GM23338 (cell line): ENCODE measurements around the gene AIG1. TPM values are rescaled to one million over a fixed set of nuclear protein-coding genes. Genes with fewer than 3 reads are reported as not detected.

ENCODE experiments used
- ATAC-seq: fragments of 200-7000 bp; cut with Tn5 transposase; 3 replicates; pipeline ENCODE4 v1.9.1; 2020
- DNase-seq: peaks from one replicate; pipeline ENCODE4 v3.0.0-alpha.2; 2015; ENCODE audit warnings: low spot score
- H2AFZ ChIP-seq: fragments of 200-600 bp; sonication (generic); 2 replicates; pipeline ENCODE4 v1.8.0; 2016; ENCODE audit warnings: antibody characterized with exemption, mild to moderate bottlenecking, moderate library complexity
- H3F3A ChIP-seq: fragments of 200-600 bp; sonication (generic); replicated peaks from 2 replicates; pipeline ENCODE4 v1.8.0; 2017; ENCODE audit warnings: antibody characterized with exemption, mixed run types, low read depth
- H3K27ac ChIP-seq: fragments of 200-600 bp; sonication (generic); 2 replicates; pipeline ENCODE4 v1.6.1; 2016; ENCODE audit warnings: low read depth
- H3K27me3 ChIP-seq: fragments of 200-600 bp; sonication (generic); 2 replicates; pipeline ENCODE4 v1.8.0; 2016; ENCODE audit warnings: mild to moderate bottlenecking, mixed run types, moderate library complexity; ENCODE audit not compliant: insufficient read depth
- H3K36me3 ChIP-seq: fragments of 200-600 bp; sonication (generic); 2 replicates; pipeline ENCODE4 v1.8.0; 2016; ENCODE audit warnings: mild to moderate bottlenecking; ENCODE audit not compliant: insufficient read depth
- H3K4me1 ChIP-seq: fragments of 200-600 bp; sonication (generic); 2 replicates; pipeline ENCODE4 v1.8.0; 2016; ENCODE audit warnings: mild to moderate bottlenecking, moderate library complexity; ENCODE audit not compliant: insufficient read depth
- H3K4me2 ChIP-seq: fragments of 200-600 bp; sonication (generic); 2 replicates; pipeline ENCODE4 v1.7.1; 2017; ENCODE audit warnings: mixed run types
- H3K4me3 ChIP-seq: fragments of 200-600 bp; sonication (generic); 2 replicates; pipeline ENCODE4 v1.6.1; 2016; ENCODE audit warnings: mixed run types
- H3K79me2 ChIP-seq: fragments of 200-600 bp; sonication (generic); replicated peaks from 2 replicates; pipeline ENCODE4 v1.8.0; 2017; ENCODE audit warnings: mild to moderate bottlenecking; ENCODE audit not compliant: insufficient read depth
- H3K9me2 ChIP-seq: fragments of 200-600 bp; sonication (generic); 2 replicates; pipeline ENCODE4 v1.8.0; 2017; ENCODE audit not compliant: insufficient read depth
- H4K20me1 ChIP-seq: fragments of 200-600 bp; sonication (generic); replicated peaks from 2 replicates; pipeline ENCODE4 v1.8.0; 2017; ENCODE audit warnings: mild to moderate bottlenecking; ENCODE audit not compliant: insufficient read depth
- H3K27ac Mint-ChIP-seq: 2 replicates; pipeline ENCODE4 v1.8.0; 2020; ENCODE audit warnings: inconsistent platforms, mild to moderate bottlenecking, moderate library complexity, mixed read lengths
- H3K27me3 Mint-ChIP-seq: 3 replicates; pipeline ENCODE4 v1.8.0; 2022; ENCODE audit warnings: low read depth, mild to moderate bottlenecking, moderate library complexity, mixed read lengths, inconsistent platforms; ENCODE audit not compliant: insufficient read depth, poor library complexity
- H3K36me3 Mint-ChIP-seq: 3 replicates; pipeline ENCODE4 v1.8.0; 2021; ENCODE audit warnings: low read depth, mild to moderate bottlenecking, inconsistent platforms, moderate library complexity, mixed read lengths
- H3K4me1 Mint-ChIP-seq: 3 replicates; pipeline ENCODE4 v1.8.0; 2020; ENCODE audit warnings: mild to moderate bottlenecking, inconsistent platforms, mixed read lengths
- H3K4me3 Mint-ChIP-seq: 3 replicates; pipeline ENCODE4 v1.8.0; 2021; ENCODE audit warnings: moderate library complexity, mild to moderate bottlenecking, inconsistent platforms, mixed read lengths
- H3K9me3 Mint-ChIP-seq: 3 replicates; pipeline ENCODE4 v1.8.0; 2020; ENCODE audit warnings: moderate library complexity, mild to moderate bottlenecking, inconsistent platforms, mixed read lengths
- CREB1 ChIP-seq: fragments of 250-450 bp; sonication (Bioruptor Pico); IDR thresholded peaks from 2 replicates; pipeline ENCODE4 v1.5.0; 2020; ENCODE audit warnings: low read depth, mild to moderate bottlenecking, moderate library complexity
- EZH2 ChIP-seq: fragments of 200-600 bp; sonication (generic); IDR thresholded peaks from one replicate; pipeline ENCODE4 v1.8.0; 2017; ENCODE audit warnings: antibody characterized with exemption, mild to moderate bottlenecking, low read depth; ENCODE audit not compliant: unreplicated experiment
- EZH2phosphoT487 ChIP-seq: fragments of 200-600 bp; sonication (generic); IDR thresholded peaks from one replicate; pipeline ENCODE4 v1.8.1; 2018; ENCODE audit warnings: antibody characterized with exemption; ENCODE audit not compliant: unreplicated experiment
- JUNB ChIP-seq: IDR thresholded peaks from one replicate; pipeline ENCODE4 v1.6.1; 2016; ENCODE audit warnings: antibody characterized with exemption; ENCODE audit not compliant: unreplicated experiment
- NANOG ChIP-seq: IDR thresholded peaks from 2 replicates; pipeline ENCODE4 v1.6.1; 2016; ENCODE audit warnings: antibody characterized with exemption, borderline replicate concordance
- POLR2AphosphoS5 ChIP-seq: IDR thresholded peaks from 2 replicates; pipeline ENCODE4 v1.6.1; 2016; ENCODE audit warnings: antibody characterized with exemption, low read depth
- STAT1 ChIP-seq: IDR thresholded peaks from one replicate; pipeline ENCODE4 v1.6.1; 2016; ENCODE audit warnings: antibody characterized with exemption; ENCODE audit not compliant: unreplicated experiment
- ZNF114 ChIP-seq: fragments of 250-450 bp; sonication (Bioruptor Pico); IDR thresholded peaks from 2 replicates; pipeline ENCODE4 v1.5.0; 2020; ENCODE audit warnings: mild to moderate bottlenecking, moderate library complexity
- ZNF331 ChIP-seq: fragments of 250-450 bp; sonication (Bioruptor Pico); IDR thresholded peaks from 2 replicates; pipeline ENCODE4 v1.5.0; 2020; ENCODE audit warnings: low read depth, mild to moderate bottlenecking, moderate library complexity
- polyA plus RNA-seq: library from polyadenylated mRNA; unstranded; fragments of >200 nt; fragmentation: Nextera tagmentation; extraction: Ambion mirVana; gene quantifications from 2 replicates; pipeline ENCODE4 v1.2.1, GENCODE V29; 2016
- total RNA-seq: library from RNA; depleted of rRNA; stranded (reverse); fragments of >200 nt; shearing (Covaris generic); gene quantifications from 2 replicates; pipeline ENCODE4 v1.2.3, GENCODE V29; 2014
- TF ChIP-seq, protein P1 (sequence below): IDR thresholded peaks from 2 replicates; pipeline ENCODE4 v1.6.1; 2016; ENCODE audit warnings: antibody characterized with exemption
- TF ChIP-seq, protein P2 (sequence below): IDR thresholded peaks from one replicate; pipeline ENCODE4 v1.6.1; 2018; ENCODE audit warnings: antibody characterized with exemption; ENCODE audit not compliant: unreplicated experiment
- TF ChIP-seq, protein P3 (sequence below): fragments of 250-450 bp; sonication (Bioruptor Pico); IDR thresholded peaks from 2 replicates; pipeline ENCODE4 v1.5.0; 2020; ENCODE audit warnings: mild to moderate bottlenecking, moderate library complexity
- TF ChIP-seq, protein P4 (sequence below), 2 experiments: fragments of 200-600 bp in 1 of 2; sonication (generic) in 1 of 2; conservative IDR thresholded peaks; 2 replicates each; pipeline versions ENCODE4 v1.5.1 to v1.6.1; 2016 to 2017; ENCODE audit warnings: antibody characterized with exemption in 2 of 2, low read depth in 2 of 2, mild to moderate bottlenecking in 2 of 2, moderate library complexity in 1 of 2

AIG1 gene
- total and polyA plus RNA-seq, 2 experiments from 2014 or later: 65.2 to 88.4 TPM

DNA sequence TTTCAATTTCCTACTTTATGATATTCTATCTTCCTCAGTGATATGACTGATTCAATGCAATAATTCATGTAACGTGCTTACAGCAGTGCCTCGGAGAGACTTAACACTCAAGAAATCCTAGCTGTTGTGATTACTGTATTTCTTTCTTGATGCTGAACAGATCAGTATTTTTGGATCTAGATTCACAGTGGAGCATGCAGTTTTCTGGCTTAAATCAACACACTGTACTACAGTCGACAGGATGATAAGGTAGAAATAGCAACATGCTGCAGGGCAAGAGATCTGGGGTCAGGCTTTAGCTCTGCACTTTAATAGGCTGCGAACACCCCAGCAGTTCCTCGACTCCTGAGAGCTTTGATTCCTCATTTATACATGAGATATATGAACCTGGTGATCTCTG is 161.0 kb downstream of the AIG1 start:
- Mint-ChIP-seq H3K27ac (no peak overlapping the region), H3K36me3 (no peaks in the 10 kb centered on the region), H3K4me1 (peaks cover 29% of the 10 kb centered on the region), H3K4me3 (no peak overlapping the region), H3K27me3 (no peaks in the 10 kb centered on the region), H3K9me3 (no peaks in the 10 kb centered on the region)
- H3K4me3 ChIP-seq: no peak overlapping the region
- peaks cover 6% of the 10 kb centered on the region for H3K9me2 ChIP-seq
- no peak overlapping the region for H2AFZ ChIP-seq
- H3K36me3 ChIP-seq: no peaks in the 10 kb centered on the region
- DNase-seq: no peak
- H3K4me1 ChIP-seq: peaks cover 31% of the 10 kb centered on the region; the same call in 1 of the 2 replicates
- H3K79me2 ChIP-seq: no peaks in the 10 kb centered on the region
- no peaks in the 10 kb centered on the region for H3F3A ChIP-seq
- H4K20me1 ChIP-seq: 0 out of 2 replicates have a peak, but pooled peaks cover 6% of the 10 kb centered on the region
- TF ChIP-seq NANOG (no peak), JUNB (no peak), STAT1 (no peak), CREB1 (no peak), ZNF114 (CRISPR knock-in tag) (no peak), ZNF331 (no peak), POLR2AphosphoS5 (no peak), EZH2 (no peak), EZH2phosphoT487 (no peak)
- TF ChIP-seq, protein P1, sequence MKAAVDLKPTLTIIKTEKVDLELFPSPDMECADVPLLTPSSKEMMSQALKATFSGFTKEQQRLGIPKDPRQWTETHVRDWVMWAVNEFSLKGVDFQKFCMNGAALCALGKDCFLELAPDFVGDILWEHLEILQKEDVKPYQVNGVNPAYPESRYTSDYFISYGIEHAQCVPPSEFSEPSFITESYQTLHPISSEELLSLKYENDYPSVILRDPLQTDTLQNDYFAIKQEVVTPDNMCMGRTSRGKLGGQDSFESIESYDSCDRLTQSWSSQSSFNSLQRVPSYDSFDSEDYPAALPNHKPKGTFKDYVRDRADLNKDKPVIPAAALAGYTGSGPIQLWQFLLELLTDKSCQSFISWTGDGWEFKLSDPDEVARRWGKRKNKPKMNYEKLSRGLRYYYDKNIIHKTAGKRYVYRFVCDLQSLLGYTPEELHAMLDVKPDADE: no peak
- TF ChIP-seq, protein P2, sequence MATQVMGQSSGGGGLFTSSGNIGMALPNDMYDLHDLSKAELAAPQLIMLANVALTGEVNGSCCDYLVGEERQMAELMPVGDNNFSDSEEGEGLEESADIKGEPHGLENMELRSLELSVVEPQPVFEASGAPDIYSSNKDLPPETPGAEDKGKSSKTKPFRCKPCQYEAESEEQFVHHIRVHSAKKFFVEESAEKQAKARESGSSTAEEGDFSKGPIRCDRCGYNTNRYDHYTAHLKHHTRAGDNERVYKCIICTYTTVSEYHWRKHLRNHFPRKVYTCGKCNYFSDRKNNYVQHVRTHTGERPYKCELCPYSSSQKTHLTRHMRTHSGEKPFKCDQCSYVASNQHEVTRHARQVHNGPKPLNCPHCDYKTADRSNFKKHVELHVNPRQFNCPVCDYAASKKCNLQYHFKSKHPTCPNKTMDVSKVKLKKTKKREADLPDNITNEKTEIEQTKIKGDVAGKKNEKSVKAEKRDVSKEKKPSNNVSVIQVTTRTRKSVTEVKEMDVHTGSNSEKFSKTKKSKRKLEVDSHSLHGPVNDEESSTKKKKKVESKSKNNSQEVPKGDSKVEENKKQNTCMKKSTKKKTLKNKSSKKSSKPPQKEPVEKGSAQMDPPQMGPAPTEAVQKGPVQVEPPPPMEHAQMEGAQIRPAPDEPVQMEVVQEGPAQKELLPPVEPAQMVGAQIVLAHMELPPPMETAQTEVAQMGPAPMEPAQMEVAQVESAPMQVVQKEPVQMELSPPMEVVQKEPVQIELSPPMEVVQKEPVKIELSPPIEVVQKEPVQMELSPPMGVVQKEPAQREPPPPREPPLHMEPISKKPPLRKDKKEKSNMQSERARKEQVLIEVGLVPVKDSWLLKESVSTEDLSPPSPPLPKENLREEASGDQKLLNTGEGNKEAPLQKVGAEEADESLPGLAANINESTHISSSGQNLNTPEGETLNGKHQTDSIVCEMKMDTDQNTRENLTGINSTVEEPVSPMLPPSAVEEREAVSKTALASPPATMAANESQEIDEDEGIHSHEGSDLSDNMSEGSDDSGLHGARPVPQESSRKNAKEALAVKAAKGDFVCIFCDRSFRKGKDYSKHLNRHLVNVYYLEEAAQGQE: no peak
- TF ChIP-seq, protein P3, sequence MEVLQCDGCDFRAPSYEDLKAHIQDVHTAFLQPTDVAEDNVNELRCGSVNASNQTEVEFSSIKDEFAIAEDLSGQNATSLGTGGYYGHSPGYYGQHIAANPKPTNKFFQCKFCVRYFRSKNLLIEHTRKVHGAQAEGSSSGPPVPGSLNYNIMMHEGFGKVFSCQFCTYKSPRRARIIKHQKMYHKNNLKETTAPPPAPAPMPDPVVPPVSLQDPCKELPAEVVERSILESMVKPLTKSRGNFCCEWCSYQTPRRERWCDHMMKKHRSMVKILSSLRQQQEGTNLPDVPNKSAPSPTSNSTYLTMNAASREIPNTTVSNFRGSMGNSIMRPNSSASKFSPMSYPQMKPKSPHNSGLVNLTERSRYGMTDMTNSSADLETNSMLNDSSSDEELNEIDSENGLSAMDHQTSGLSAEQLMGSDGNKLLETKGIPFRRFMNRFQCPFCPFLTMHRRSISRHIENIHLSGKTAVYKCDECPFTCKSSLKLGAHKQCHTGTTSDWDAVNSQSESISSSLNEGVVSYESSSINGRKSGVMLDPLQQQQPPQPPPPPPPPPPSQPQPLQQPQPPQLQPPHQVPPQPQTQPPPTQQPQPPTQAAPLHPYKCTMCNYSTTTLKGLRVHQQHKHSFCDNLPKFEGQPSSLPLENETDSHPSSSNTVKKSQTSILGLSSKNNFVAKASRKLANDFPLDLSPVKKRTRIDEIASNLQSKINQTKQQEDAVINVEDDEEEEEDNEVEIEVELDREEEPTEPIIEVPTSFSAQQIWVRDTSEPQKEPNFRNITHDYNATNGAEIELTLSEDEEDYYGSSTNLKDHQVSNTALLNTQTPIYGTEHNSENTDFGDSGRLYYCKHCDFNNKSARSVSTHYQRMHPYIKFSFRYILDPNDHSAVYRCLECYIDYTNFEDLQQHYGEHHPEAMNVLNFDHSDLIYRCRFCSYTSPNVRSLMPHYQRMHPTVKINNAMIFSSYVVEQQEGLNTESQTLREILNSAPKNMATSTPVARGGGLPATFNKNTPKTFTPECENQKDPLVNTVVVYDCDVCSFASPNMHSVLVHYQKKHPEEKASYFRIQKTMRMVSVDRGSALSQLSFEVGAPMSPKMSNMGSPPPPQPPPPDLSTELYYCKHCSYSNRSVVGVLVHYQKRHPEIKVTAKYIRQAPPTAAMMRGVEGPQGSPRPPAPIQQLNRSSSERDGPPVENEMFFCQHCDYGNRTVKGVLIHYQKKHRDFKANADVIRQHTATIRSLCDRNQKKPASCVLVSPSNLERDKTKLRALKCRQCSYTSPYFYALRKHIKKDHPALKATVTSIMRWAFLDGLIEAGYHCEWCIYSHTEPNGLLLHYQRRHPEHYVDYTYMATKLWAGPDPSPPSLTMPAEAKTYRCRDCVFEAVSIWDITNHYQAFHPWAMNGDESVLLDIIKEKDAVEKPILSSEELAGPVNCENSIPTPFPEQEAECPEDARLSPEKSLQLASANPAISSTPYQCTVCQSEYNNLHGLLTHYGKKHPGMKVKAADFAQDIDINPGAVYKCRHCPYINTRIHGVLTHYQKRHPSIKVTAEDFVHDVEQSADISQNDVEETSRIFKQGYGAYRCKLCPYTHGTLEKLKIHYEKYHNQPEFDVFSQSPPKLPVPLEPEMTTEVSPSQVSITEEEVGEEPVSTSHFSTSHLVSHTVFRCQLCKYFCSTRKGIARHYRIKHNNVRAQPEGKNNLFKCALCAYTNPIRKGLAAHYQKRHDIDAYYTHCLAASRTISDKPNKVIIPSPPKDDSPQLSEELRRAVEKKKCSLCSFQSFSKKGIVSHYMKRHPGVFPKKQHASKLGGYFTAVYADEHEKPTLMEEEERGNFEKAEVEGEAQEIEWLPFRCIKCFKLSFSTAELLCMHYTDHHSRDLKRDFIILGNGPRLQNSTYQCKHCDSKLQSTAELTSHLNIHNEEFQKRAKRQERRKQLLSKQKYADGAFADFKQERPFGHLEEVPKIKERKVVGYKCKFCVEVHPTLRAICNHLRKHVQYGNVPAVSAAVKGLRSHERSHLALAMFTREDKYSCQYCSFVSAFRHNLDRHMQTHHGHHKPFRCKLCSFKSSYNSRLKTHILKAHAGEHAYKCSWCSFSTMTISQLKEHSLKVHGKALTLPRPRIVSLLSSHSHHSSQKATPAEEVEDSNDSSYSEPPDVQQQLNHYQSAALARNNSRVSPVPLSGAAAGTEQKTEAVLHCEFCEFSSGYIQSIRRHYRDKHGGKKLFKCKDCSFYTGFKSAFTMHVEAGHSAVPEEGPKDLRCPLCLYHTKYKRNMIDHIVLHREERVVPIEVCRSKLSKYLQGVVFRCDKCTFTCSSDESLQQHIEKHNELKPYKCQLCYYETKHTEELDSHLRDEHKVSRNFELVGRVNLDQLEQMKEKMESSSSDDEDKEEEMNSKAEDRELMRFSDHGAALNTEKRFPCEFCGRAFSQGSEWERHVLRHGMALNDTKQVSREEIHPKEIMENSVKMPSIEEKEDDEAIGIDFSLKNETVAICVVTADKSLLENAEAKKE: no peak
- TF ChIP-seq, protein P4, sequence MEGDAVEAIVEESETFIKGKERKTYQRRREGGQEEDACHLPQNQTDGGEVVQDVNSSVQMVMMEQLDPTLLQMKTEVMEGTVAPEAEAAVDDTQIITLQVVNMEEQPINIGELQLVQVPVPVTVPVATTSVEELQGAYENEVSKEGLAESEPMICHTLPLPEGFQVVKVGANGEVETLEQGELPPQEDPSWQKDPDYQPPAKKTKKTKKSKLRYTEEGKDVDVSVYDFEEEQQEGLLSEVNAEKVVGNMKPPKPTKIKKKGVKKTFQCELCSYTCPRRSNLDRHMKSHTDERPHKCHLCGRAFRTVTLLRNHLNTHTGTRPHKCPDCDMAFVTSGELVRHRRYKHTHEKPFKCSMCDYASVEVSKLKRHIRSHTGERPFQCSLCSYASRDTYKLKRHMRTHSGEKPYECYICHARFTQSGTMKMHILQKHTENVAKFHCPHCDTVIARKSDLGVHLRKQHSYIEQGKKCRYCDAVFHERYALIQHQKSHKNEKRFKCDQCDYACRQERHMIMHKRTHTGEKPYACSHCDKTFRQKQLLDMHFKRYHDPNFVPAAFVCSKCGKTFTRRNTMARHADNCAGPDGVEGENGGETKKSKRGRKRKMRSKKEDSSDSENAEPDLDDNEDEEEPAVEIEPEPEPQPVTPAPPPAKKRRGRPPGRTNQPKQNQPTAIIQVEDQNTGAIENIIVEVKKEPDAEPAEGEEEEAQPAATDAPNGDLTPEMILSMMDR (conservative IDR thresholded peaks at IDR 0.05; ENCODE audit: low read depth in 2 of 2): no peak
- H3K27ac ChIP-seq: no peak overlapping the region
- H3K27me3 ChIP-seq: no peaks in the 10 kb centered on the region
- no peak for ATAC-seq
- no peak overlapping the region for H3K4me2 ChIP-seq
